Pancreas (tissue), 10 donors: ENCODE measurements around the gene NR5A1. TPM values are rescaled to one million over a fixed set of nuclear protein-coding genes. Genes with fewer than 3 reads are reported as not detected.
A peak's percentile ranks its signal among the peaks of the same experiment; 100 is the strongest.

Experiments
- ATAC-seq, 4 donors: fragments of 200-7000 bp; cut with Tn5 transposase; one replicate each; pipeline versions ENCODE4 v1.8.0 to v1.9.1; 2020; ENCODE audit warnings: mild to moderate bottlenecking in 4 of 4, moderate library complexity in 4 of 4
- DNase-seq, 6 donors: peaks; one replicate each; pipeline ENCODE4 v3.0.0-alpha.2; 2020
- FAIRE-seq: peaks from 2 replicates; lab custom pipeline; 2012; peaks lifted over from hg19 to GRCh38; lab: Jason Lieb, UNC
- H3K27ac ChIP-seq, 4 donors: fragments of 200-600 bp; sonication (generic); 1 replicate in 3 of 4; 2 replicates in 1 of 4; pipeline versions ENCODE4 v1.5.0 to v1.8.0; 2020
- H3K27me3 ChIP-seq, 4 donors: fragments of 200-600 bp; one replicate each; pipeline ENCODE4 v1.8.0; 2021
- H3K36me3 ChIP-seq, 3 donors: fragments of 200-600 bp; sonication (generic) in 1 of 3; one replicate each; pipeline versions ENCODE4 v1.5.0 to v1.8.0; 2020 to 2021
- H3K4me1 ChIP-seq, 3 donors: fragments of 200-600 bp; one replicate each; pipeline ENCODE4 v1.8.0; 2021
- H3K4me3 ChIP-seq, 4 donors: fragments of 200-600 bp; sonication (generic) in 2 of 4; one replicate each; pipeline versions ENCODE4 v1.5.0 to v1.8.0; 2020 to 2021
- H3K9me3 ChIP-seq, 4 donors: fragments of 200-600 bp; one replicate each; pipeline ENCODE4 v1.8.0; 2021
- CTCF ChIP-seq, 4 donors: fragments of 200-600 bp; sonication (generic) in 3 of 4; IDR thresholded peaks; one replicate each; pipeline versions ENCODE4 v1.5.0 to v1.8.0; 2021; ENCODE audit warnings: antibody characterized with exemption in 4 of 4
- WGBS, 2 donors: extraction: QIAGEN DNeasy Blood & Tissue Kit; methylation state at CpG; one replicate each; pipeline ENCODE4 v1.1.7; 2013; 5-methylcytosine and 5-hydroxymethylcytosine counted together
- intact Hi-C, 3 donors: fragments of 100-400 bp; cut with DNase I; formaldehyde crosslinking; loops; one replicate each; pipeline versions ENCODE4 v1.11.1 to v1.14.2; 2022
- polyA plus RNA-seq, 2 donors: library from polyadenylated mRNA; stranded (reverse); fragments of 200-250 nt; gene quantifications; one replicate each; pipeline ENCODE4 v1.2.3, GENCODE V29; 2013
- total RNA-seq, 6 donors: library from RNA; stranded (reverse); fragmentation: NEBNext Ultra II Directional in 4 of 6; extraction: Animal tissue kit (Norgen Biotek cat#: 25700) in 4 of 6; gene quantifications; one replicate each; pipeline versions ENCODE4 v1.2.1 to v1.2.4, GENCODE V29; 2021 to 2023
- donor health status: healthy with polysubstance abuse.
- donor health status: DM: no; HTN: no; CAD: no; lungs with moderate emphysema.
- donor health status: DM: no; HTN: no; CAD: no.
- donor health status: control.
- donor health status: control.
- donor health status: Bipolar disorder and iron deficiency.
- donor health status: DM: yes; HTN: yes; CAD: no.
- donor health status: DM: no; HTN: no; CAD: no.
- donor health status: DM: no; HTN: no; CAD: no.
- donor health status: DM: yes; HTN: yes; CAD: no.

Gene NR5A1
- total and polyA plus RNA-seq, 8 donors = 0.05 to 0.28 TPM; not detected in 6

- Histone ChIP-seq H3K36me3 (no peaks in the 10 kb centered on the region), H3K9me3 (no peaks in the 10 kb centered on the region), H3K27ac (no peak overlapping the region), H3K4me3 (no peak overlapping the region), H3K4me1 (no peaks in the 10 kb centered on the region), H3K27me3 (no peaks in the 10 kb centered on the region)
- ATAC-seq = no peak
- intact Hi-C loops = no loop called here
- no peak for TF ChIP-seq CTCF (IDR thresholded peaks at IDR 0.05)
- DNase-seq = no peak
- 71 to 77% methylated on average over 9 of the region's 9 CpGs for WGBS, 2 donors
- FAIRE-seq = no peak
Measured at GRCh38 chr9:124510650-124511425, 3.6 kb upstream of the NR5A1 start.

- no peak overlapping the region for H3K27ac ChIP-seq
- H3K9me3 ChIP-seq = no peaks in the 10 kb centered on the region
- H3K4me1 ChIP-seq = peaks cover 0 to 4% (median 3%) of the 10 kb centered on the region in 3 donors
- no peaks in the 10 kb centered on the region for H3K36me3 ChIP-seq
- no peak overlapping the region for H3K4me3 ChIP-seq
- no peak for ATAC-seq
- TF ChIP-seq CTCF (IDR thresholded peaks at IDR 0.05) = no peak
- FAIRE-seq = no peak
- intact Hi-C loops = no loop called here
- H3K27me3 ChIP-seq = peaks cover 0 to 15% (median 3%) of the 10 kb centered on the region in 4 donors
- 91% methylated on average over 11 of the region's 11 CpGs for WGBS, 2 donors
- DNase-seq = no peak
Measured at GRCh38 chr9:124507880-124508423, 753 bp upstream of the NR5A1 start.

- H3K4me3 ChIP-seq = no peak overlapping the region
- ATAC-seq = no peak
- DNase-seq = peak in 1 of 6 donors; percentile 52
Measured at GRCh38 chr9:124506433-124506832, 766 bp downstream of the NR5A1 start.

GRCh38 chr9:124505901-124506346 lies 1.3 kb downstream of the NR5A1 start:
- H3K27me3 ChIP-seq = peaks cover 0 to 23% (median 5%) of the 10 kb centered on the region in 4 donors

More at GRCh38 chr9:124506433-124506832, 766 bp downstream of the NR5A1 start:
- H3K9me3 ChIP-seq = no peaks in the 10 kb centered on the region
- peaks cover 0 to 23% (median 5%) of the 10 kb centered on the region in 4 donors for H3K27me3 ChIP-seq
- WGBS, 2 donors = 89 to 93% methylated on average over 8 of the region's 8 CpGs
- no peaks in the 10 kb centered on the region for H3K36me3 ChIP-seq
- FAIRE-seq = no peak
- intact Hi-C loops = no loop called here
- TF ChIP-seq CTCF (IDR thresholded peaks at IDR 0.05) = no peak
- no peak overlapping the region for H3K27ac ChIP-seq
- peaks cover 0 to 4% (median 3%) of the 10 kb centered on the region in 3 donors for H3K4me1 ChIP-seq

More at GRCh38 chr9:124505901-124506346, 1.3 kb downstream of the NR5A1 start:
- Histone ChIP-seq H3K4me1 (peaks cover 0 to 4% (median 3%) of the 10 kb centered on the region in 3 donors), H3K36me3 (no peaks in the 10 kb centered on the region), H3K9me3 (no peaks in the 10 kb centered on the region), H3K27ac (no peak overlapping the region), H3K4me3 (no peak overlapping the region)
- DNase-seq = no peak
- WGBS, 2 donors = 91 to 93% methylated on average over 19 of the region's 19 CpGs
- intact Hi-C loops = no loop called here
- no peak for ATAC-seq
- no peak for FAIRE-seq
- TF ChIP-seq CTCF (IDR thresholded peaks at IDR 0.05) = no peak
